MM.1S (cell line): ENCODE results near the gene ZNF366.

ENCODE experiments used
- CTCF ChIP-seq: fragments of 300-600 bp; sonication (generic); IDR thresholded peaks from 2 replicates; pipeline ENCODE4 v1.5.1; 2016; ENCODE audit warnings: antibody characterized with exemption, low read length, mixed read lengths
- EZH2 ChIP-seq: fragments of 300-600 bp; sonication (generic); optimal IDR thresholded peaks from 2 replicates; pipeline ENCODE3; 2017; ENCODE audit warnings: low read depth, mild to moderate bottlenecking, antibody characterized with exemption, low read length, mixed read lengths
- EZH2phosphoT487 ChIP-seq: fragments of 300-600 bp; sonication (generic); IDR thresholded peaks from 2 replicates; pipeline ENCODE4 v1.6.1; 2018; ENCODE audit warnings: antibody characterized with exemption, low read length

GRCh38 chr5:72516916-72517315, 9.7 kb upstream of the ZNF366 start:
- TF ChIP-seq CTCF (no peak), EZH2 (no peak), EZH2phosphoT487 (no peak)
